ENCODE measurements around the gene PCSK4.
A peak's percentile ranks its signal among the peaks of the same experiment; 100 is the strongest.
"Not testable (repeated sequence)": the region's sequence is repeated elsewhere in the genome, so short reads cannot be mapped to it uniquely, and the experiment has no call there.

The PCSK4 gene

GRCh38 chr19:1490311-1491113 is at the start of gene PCSK4:
Gene PCSK4, minus strand, starts transcription at chr19:1490350. Its CDS starts 4 bp downstream, at chr19:1490346.
- peak; percentile 97 to 98 for DNase-seq

GRCh38 chr19:1539749-1540148 is 49.6 kb upstream of the PCSK4 start:
- not testable (repeated sequence) for DNase-seq

- DNase-seq, result no peak
Measured at GRCh38 chr19:1538978-1539377, 48.8 kb upstream of the PCSK4 start.

GRCh38 chr19:1535699-1536098 is 45.5 kb upstream of the PCSK4 start:
- not testable (repeated sequence) for DNase-seq

- no peak for DNase-seq
Measured at GRCh38 chr19:1534972-1535371, 44.8 kb upstream of the PCSK4 start.

GRCh38 chr19:1533510-1534150 is 43.5 kb upstream of the PCSK4 start:
- no peak for DNase-seq

GRCh38 chr19:1532003-1532402 is 41.9 kb upstream of the PCSK4 start:
- DNase-seq, result no peak

GRCh38 chr19:1531587-1531986 is 41.4 kb upstream of the PCSK4 start:
- no peak for DNase-seq

- not testable (repeated sequence) for DNase-seq
Measured at GRCh38 chr19:1530856-1531255, 40.7 kb upstream of the PCSK4 start.

GRCh38 chr19:1529430-1529816 is 39.3 kb upstream of the PCSK4 start:
- DNase-seq, result no peak

GRCh38 chr19:1528596-1529429 is 38.7 kb upstream of the PCSK4 start:
- DNase-seq, result no peak

GRCh38 chr19:1527650-1528309 is 37.6 kb upstream of the PCSK4 start:
- DNase-seq, result no peak

- DNase-seq, result no peak
Measured at GRCh38 chr19:1526979-1527649, 37.0 kb upstream of the PCSK4 start.

GRCh38 chr19:1526066-1526778 is 36.1 kb upstream of the PCSK4 start:
- DNase-seq, result no peak

GRCh38 chr19:1525343-1525742 is 35.2 kb upstream of the PCSK4 start:
- DNase-seq, result no peak

GRCh38 chr19:1524972-1525325 is 34.8 kb upstream of the PCSK4 start:
- DNase-seq, result no peak

GRCh38 chr19:1524287-1524971 is 34.3 kb upstream of the PCSK4 start:
- no peak for DNase-seq

GRCh38 chr19:1523412-1524286 is 33.5 kb upstream of the PCSK4 start, which contains the start of gene PLK5:
Gene PLK5, plus strand, starts transcription at chr19:1524077. Its CDS starts 2,920 bp downstream, at chr19:1526997.
- no peak for DNase-seq

- DNase-seq, result no peak
Measured at GRCh38 chr19:1522838-1523237, 32.7 kb upstream of the PCSK4 start.

GRCh38 chr19:1522061-1522460 is 31.9 kb upstream of the PCSK4 start:
- no peak for DNase-seq

All from CD4-positive, alpha-beta T cell treated with Interleukin-1 beta for 1 hour (primary cell).